Choroid plexus epithelial cell (primary cell): Measurements from ENCODE around the gene KCNJ5.

Experiments
- DNase-seq: peaks from one replicate; pipeline ENCODE4 v3.0.0-alpha.2; 2010; ENCODE audit warnings: low read depth
- H3K4me3 ChIP-seq: 2 replicates; pipeline ENCODE4 v1.5.1; 2011; ENCODE audit warnings: low read depth, mild to moderate bottlenecking, control low read depth, low read length, moderate library complexity
- CTCF ChIP-seq: conservative IDR thresholded peaks from 2 replicates; pipeline ENCODE4 v1.5.1; 2011; ENCODE audit warnings: low read depth, mild to moderate bottlenecking, control low read depth, inconsistent platforms, low read length, moderate library complexity

Gene KCNJ5

GRCh38 chr11:128871168-128871610, 20.0 kb upstream of the KCNJ5 start:
- no peak overlapping the region for H3K4me3 ChIP-seq
- DNase-seq: no peak
- TF ChIP-seq CTCF: no peak

GRCh38 chr11:128872094-128872493, 19.1 kb upstream of the KCNJ5 start:
- H3K4me3 ChIP-seq: no peak overlapping the region
- no peak for DNase-seq
- no peak for TF ChIP-seq CTCF

GRCh38 chr11:128872594-128872993, 18.6 kb upstream of the KCNJ5 start:
- DNase-seq: no peak
- no peak for TF ChIP-seq CTCF
- H3K4me3 ChIP-seq: no peak overlapping the region

GRCh38 chr11:128874427-128874826, 16.7 kb upstream of the KCNJ5 start:
- H3K4me3 ChIP-seq: no peak overlapping the region
- no peak for TF ChIP-seq CTCF
- DNase-seq: no peak

- no peak for DNase-seq
- no peak for TF ChIP-seq CTCF
These were observed 15.0 kb upstream of the KCNJ5 start for GRCh38 chr11:128876133-128876650.

GRCh38 chr11:128877726-128878125, 13.4 kb upstream of the KCNJ5 start:
- no peak for DNase-seq
- no peak for TF ChIP-seq CTCF
- H3K4me3 ChIP-seq: no peak overlapping the region

More at GRCh38 chr11:128876133-128876650, 15.0 kb upstream of the KCNJ5 start:
- no peak overlapping the region for H3K4me3 ChIP-seq

- H3K4me3 ChIP-seq: no peak overlapping the region
- no peak for DNase-seq
- no peak for TF ChIP-seq CTCF
These were observed 12.7 kb upstream of the KCNJ5 start for GRCh38 chr11:128878455-128878854.
